Activated naive CD4-positive, alpha-beta T cell treated with anti-CD3 and anti-CD28 coated beads, Interleukin-2, amount 50 U/mL, for 16 hours (primary cell): ENCODE results near the gene ECSIT.
A peak's percentile ranks its signal among the peaks of the same experiment; 100 is the strongest.

Experiments used
- DNase-seq: peaks from one replicate; pipeline ENCODE4 v3.0.0-alpha.2; 2020

ECSIT gene

DNA sequence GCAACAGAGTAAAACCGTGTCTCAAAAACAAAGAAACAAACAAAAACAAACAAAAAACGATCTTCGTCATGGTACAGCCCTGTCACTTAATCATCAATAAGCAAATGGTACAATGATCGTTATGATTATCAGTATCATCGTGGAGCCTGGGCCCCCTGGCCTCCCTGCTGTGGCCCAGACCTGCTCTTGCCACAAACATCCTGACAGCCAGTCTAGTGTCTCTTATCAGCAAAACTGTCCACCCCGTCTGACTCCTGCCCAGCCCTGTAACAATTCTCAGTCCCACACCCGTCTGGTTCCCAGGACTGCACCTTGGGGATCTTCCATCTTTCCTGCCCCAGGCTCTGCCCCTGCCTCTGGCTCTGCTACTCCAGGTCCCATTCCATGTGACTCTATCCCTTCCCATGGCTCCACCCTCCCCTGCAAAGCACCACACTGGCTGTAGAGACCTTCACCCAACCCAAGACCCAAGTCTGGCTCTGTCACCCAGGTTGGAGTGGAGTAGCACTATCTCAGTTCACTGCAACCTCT, 29.0 kb downstream of the ECSIT start:
- no peak for DNase-seq

GRCh38 chr19:11499220-11499726, 29.7 kb downstream of the ECSIT start:
- DNase-seq, result no peak

DNA sequence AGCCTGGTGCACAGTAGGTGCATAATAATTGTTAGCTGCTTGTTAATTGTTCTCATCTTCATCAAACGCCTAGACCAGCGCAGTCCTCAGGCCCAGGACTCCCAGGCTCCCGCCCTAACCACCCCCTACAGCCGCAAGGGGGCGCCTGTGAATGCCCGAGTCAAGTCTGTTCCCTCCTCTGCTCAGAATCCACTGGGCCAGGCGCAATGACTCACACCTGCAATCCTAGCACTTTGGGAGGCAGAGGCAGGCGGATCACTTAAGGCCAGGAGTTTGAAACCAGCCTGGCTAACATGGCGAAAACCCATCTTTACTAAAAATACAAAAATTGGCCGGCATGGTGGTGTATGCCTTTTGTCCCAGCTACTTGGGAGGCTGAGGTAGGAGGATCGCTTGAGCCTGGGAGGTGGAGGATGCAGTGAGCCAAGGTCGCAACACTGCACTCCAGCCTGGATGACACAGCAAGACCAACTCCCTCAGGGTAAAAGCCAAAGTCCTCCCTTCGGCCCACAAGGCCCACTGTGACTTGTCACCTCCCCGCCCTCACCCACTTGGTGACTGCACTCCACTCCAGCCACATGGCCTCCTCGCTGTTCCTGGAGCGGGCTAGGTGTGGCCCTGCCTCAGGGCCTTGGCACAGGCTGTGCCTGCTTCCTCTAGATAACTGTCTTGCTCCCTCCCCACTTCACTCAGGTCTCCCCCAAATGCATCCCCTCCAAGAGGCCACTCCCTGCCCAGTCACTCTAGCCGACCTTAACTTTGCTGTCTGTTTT, 32.4 kb downstream of the ECSIT start:
- peak; percentile 65 for DNase-seq

- no peak for DNase-seq
Measured at GRCh38 chr19:11495885-11496284, 33.0 kb downstream of the ECSIT start.

DNA sequence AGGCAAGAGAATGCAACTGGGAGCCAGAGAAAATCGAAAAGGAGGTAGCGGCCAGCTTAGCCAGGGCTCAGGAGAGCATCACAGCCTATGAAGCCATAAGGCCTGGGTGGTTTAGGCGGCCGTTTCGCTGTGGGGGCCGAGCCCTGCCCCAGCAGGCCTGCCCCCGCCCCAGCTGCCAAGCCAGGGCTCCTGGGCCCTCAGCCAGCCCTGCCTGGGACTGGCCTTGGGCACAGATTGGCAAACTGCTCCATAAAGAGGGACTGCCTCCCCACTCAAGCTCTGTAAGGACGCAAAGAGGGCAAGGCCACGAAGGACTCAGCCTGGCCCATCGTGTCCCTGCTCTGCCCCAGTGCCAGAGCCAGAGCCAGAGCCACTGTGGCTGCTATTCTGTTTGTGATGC, 33.5 kb downstream of the ECSIT start:
- DNase-seq, result no peak

GRCh38 chr19:11494634-11495285, 34.2 kb downstream of the ECSIT start:
- DNase-seq, result no peak

GRCh38 chr19:11489378-11489777, 39.6 kb downstream of the ECSIT start:
- no peak for DNase-seq

GRCh38 chr19:11486661-11487503, 42.1 kb downstream of the ECSIT start:
- no peak for DNase-seq

DNA sequence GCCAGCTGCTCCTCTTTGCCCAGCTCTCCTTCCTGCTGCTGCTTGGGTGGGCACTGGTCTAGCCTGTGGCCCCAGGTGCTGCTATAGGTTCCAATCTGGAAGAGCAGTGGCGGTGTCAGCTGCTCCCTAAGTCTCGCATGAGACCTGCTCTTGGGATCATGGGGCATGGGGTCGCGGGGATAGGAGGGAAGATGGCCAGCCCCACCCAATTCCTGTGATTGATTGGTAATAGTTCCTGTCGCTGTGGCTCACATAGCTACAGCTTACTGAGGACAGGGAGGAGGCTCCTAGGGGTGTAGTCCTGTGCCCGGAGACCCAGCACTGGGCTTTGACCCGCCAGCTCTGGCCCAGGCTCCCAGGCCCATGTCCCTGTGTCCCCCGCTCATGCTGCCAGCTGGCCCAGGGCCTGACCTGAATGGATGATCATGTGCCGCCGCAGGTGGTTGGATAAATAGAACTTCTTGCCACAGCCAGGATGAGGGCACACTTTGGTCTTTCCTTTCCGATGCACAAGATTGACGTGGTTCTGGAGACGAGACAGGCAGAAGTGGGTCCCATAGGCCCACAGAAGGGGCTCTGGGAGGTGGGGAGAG, 43.6 kb downstream of the ECSIT start:
- no peak for DNase-seq

DNA sequence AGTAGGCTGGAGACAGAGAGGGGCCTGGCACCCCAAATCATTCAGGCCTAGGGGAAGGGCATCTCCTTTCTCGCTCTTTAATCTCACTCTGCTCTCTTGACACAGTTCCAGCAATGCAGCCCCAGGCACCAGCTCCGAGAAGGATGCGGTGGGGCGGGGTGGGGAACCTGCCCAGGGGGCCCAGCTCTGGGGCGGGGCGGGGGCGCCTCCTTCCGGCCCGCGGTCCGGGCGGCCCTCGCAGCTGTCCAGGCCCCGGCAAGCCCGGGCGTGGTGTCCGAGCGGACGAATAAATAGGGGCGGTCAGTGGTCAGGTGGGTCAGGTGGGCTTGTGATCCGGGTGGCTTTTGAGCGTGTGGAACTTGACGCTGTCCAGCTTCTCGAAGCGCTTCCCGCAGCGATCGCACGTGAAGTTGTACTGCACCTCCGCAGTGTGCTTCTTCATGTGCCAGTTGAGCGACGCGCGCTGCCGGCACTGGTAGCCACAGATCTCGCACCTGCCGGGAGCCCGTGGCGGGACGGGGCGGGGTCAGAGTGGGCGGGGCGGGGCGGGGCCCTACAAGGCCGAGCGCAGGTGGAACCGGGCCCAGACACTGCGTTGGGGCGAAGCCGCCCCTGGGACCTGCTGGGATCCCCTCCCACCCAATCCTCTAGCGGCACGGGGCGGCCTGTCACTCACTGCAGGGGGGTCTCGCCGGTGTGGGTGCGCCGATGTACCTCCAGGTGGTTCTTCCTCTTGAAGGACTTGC, 45.4 kb downstream of the ECSIT start:
- no peak for DNase-seq

DNA sequence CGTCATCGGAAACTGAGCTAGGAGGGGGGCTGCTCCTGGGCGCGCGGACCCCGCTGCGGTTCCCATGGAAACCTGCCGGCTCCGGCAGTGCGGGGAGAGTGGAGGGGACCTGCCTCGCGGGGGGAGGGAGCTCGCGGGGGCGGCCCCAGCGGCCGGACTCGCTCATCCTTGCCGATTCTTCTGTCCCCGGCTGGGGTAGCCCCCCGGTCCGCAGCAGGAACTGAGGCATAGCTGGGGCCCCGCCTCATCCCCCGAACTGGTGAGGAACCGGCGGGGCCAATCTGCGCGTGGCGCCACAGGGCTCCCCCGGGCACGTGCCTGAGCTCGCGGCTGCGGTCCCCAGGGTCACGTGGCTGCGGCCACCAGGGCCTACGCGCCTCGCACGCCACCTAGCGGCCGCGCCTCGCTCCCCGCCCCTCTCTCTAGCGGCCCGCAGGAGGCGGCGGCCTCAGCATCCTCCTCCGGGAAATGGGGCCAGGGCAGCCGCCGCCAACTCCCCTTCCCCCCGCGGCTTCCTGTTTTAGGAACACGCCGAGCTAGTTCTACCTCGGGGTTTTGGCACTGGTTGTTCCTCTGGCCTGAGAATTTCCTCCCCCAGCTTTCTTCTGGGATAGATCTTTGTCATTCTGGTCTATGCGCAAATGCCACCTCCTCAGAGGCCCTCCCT, 46.4 kb downstream of the ECSIT start:
- DNase-seq, result peak; percentile 87

GRCh38 chr19:11481534-11482383, 47.2 kb downstream of the ECSIT start:
- DNase-seq, result peak; percentile 82

DNA sequence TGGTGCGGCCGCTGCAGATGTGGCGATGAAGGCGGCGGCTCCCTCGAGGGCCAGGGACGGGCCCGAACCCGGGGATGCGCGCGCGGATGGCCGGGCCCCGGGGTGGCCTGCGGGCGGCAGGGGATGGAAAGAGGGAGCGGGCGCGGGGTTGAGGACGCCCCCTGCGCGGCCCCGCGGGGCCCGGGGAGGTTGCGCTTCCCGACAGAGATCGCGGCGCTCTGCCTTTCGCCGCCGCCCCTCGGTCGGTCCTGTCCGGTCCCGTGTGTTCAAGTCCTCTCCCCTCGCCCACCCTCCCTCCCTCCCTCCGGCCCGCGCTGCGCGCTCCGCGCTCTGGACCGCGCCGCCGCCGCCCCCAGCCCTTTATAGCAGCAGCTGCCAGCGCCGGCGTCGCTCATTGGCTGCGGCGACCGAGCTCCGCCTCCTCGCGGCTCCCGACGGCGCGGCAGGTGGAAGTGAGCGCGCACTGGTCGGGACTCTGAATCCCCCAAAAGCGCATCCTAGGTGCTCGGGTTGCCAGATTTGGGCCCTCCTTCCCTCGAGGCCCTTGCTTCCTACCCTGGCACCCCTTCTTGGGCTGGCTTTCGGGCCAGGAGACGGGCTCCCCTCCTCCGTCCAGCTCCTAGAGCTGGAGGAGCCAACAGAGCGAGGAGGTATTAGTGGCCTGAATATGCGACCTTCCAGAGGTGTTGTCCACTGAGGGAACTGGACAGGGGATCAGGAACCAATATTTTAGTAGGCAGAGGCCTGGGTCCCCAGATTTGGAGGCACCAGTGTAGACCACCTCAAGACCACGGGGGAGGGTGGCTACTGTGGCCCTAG, 48.0 kb downstream of the ECSIT start, which contains the start of gene ELAVL3:
Gene ELAVL3 (minus strand): TSS at position 332 of the 819 bp plus-strand sequence. CDS start 438 bp downstream, outside the sequence.
- DNase-seq, result peak; percentile 21

DNA sequence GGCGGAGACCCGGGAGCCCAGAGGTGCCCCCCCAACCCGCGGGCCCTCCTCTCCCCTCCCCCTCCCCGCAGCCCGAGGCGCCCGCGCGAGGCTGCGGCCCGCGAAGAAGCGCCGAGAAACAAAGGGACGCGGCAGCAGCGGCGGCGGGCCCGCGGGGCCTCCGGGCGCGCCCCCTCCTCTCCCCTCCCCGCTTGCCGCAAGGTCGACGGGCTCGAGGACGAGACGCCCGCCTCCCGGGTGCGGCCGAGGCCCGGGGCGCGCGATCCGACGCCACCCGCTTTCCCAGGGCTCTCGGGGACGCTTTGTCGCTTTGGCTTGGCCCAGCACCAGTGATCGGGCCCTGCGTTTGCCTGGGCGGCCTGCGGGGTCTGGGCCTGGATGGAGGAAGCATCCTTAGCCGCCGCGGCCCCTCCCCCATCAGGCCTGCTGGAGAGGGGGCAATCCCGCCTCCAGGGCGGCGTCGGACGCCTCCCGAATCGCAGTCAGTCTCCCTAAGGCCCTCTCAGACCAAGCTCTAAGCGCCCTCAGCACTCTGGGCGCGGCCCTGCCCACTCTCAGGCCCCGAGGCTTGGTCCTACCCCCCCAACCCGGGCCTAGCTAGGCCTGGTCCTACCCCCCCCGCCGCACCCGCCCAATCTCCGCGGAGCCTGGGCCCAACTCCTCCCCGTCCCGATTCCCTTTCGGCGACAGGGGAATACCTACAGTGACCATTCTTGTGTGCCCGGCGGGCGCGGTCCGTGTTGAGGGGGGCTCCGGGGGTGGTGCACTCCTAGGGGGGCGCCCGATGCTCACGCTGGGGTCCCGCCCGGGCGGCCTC, 48.8 kb downstream of the ECSIT start:
- no peak for DNase-seq

DNA sequence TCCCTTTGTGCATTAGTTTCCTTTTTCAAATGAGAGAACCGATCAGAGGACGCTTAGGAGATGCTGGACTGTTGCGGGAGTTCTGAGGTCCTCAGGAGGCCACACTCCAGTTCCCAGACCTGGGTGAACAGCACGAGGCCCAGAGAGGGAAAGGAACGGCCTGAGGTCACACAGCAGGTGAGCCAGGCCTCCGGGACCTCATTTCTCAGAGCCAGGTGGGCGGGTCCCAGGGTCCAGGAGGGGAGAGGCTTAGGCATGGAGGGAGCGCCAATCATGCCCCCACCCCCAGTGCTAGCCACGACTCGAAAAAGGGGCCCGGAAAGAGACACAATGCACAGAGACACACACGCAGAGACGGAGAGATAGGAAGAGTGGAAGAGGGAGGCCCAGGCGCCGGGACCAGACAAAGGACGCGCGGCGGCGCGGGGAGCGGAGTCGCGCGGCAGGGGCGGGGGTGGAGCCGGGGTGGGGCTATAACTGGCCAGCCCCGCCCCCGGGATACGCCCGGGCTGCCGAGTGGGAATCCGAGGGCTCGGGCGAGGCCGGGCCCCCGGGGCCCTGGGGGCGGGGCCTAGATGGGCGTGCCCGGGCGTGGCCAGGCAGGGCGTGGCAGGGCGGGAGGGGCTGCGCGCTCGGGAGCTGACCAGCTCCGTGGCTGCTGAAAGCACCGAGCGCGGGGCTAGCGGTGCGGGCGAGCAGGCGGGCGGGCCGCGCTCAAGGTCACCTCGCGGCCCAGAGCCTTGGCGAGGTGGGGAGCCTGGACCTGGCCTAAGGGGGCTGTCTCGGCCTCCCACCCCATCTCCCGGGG, 49.6 kb downstream of the ECSIT start:
- DNase-seq, result no peak

DNA sequence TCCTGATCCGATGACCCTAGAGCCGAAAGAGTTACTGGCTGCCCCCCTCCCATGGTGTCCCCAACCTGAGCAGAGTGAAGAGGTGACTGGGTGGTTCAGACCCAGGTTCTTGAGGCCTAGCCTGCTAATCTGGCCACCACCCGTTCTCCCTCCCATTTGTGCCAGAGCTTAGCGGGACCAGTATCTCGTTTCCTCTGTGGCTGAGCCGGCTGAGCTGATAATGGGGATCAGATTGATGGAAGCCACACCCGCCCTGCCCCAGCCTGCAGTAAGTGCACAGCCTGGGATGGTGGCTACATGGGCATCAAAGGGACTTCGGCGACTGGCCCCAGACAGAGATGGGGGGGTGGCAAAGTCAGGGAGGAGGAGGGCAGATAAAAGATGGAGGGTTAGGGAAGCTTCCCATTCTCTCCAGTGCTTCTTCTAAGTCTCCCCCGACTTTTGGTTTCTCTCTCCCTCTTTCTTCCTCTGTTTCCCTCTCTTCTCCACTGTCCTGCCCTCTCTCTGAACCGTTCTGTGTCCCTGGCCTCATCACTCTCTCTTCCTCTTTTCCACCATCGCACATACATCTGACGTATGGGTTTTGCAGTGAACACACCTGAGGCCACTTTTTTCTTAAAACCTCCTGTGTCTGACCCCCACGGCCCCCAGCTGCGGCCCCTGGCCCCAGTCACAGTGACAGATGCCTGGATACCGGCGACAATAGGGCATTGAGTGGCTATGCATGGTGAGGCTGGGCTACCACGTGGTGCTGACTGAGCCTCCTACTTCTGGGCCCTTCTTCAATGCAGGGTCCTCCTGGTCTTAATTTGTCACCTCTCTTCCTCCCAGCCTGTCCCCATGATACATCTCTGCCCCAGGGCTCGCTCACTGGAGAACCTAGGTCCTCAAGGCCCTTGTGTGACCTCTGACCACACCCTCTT, 50.5 kb downstream of the ECSIT start:
- DNase-seq, result no peak
